ENCODE results near the gene NT5DC3.

The NT5DC3 gene

DNA sequence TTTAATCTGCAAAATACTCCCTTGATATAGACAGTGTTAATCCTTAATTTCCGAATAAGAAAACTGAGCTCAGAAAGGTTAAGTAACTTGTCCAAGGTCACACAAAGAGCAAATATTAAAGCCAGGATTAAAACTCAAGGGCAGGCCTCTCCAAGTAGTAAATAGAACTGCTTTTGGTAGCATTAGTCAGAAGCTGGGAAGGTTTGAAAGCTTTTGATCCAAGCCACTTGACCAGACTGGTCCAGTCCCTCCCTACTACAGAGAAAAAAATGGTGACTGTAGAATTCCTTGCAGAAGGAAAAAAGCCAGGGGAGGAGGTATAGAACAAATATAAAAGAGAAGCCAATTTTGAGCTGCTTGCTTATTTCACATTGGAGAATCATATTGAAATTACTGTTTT, 111.5 kb downstream of the NT5DC3 start:
- TF ChIP-seq, protein P1, sequence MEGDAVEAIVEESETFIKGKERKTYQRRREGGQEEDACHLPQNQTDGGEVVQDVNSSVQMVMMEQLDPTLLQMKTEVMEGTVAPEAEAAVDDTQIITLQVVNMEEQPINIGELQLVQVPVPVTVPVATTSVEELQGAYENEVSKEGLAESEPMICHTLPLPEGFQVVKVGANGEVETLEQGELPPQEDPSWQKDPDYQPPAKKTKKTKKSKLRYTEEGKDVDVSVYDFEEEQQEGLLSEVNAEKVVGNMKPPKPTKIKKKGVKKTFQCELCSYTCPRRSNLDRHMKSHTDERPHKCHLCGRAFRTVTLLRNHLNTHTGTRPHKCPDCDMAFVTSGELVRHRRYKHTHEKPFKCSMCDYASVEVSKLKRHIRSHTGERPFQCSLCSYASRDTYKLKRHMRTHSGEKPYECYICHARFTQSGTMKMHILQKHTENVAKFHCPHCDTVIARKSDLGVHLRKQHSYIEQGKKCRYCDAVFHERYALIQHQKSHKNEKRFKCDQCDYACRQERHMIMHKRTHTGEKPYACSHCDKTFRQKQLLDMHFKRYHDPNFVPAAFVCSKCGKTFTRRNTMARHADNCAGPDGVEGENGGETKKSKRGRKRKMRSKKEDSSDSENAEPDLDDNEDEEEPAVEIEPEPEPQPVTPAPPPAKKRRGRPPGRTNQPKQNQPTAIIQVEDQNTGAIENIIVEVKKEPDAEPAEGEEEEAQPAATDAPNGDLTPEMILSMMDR (IDR thresholded peaks at IDR 0.05; ENCODE audit: insufficient read depth, low read depth, low read length, missing control alignments) = no peak
- H3K4me3 ChIP-seq (ENCODE audit: low read depth, low read length) = no peak overlapping the region
- DNase-seq (ENCODE audit: low read depth) = no peak

DNA sequence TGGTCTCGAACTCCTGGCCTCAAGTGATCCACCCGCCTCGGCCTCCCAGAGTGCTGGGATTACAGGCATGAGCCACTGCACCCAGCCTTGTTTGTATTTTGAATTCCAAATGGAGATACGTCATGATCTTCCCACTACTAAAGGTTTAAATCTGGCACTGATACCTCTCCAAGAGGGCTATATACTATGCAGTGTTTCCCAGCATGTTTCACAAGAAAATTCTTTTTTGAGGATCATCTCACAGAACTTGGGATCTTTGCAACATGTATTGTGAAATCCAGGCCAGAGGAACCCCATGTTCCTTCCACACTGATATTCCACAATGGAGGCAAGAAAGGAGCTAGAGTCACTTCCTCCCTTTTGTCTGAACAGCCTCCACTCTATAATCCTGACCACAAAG, 112.7 kb downstream of the NT5DC3 start:
- DNase-seq (ENCODE audit: low read depth) = no peak
- TF ChIP-seq, protein P1 (IDR thresholded peaks at IDR 0.05; ENCODE audit: insufficient read depth, low read depth, low read length, missing control alignments) = no peak
- no peak overlapping the region for H3K4me3 ChIP-seq (ENCODE audit: low read depth, low read length)

DNA sequence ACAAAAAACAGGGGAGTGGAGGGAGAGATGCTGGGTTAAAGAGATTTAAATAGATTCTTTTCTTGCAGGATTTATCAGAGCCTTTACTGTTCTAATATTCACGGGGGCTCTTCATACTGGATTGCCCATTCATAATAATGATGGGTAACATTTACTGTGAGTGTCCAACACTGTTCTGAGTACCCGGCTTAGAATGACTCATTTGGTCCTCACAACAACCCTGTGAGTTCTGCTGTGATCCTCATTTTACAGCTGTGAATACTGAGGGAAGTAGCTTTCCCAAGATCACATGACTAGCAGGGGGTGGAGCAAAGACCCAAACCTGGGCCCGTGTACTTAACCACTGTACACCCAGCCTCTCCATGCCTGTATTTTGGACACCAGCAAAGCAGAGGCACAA, 113.4 kb downstream of the NT5DC3 start:
- DNase-seq (ENCODE audit: low read depth) = no peak
- no peak overlapping the region for H3K4me3 ChIP-seq (ENCODE audit: low read depth, low read length)
- TF ChIP-seq, protein P1 (IDR thresholded peaks at IDR 0.05; ENCODE audit: insufficient read depth, low read depth, low read length, missing control alignments) = no peak

DNA sequence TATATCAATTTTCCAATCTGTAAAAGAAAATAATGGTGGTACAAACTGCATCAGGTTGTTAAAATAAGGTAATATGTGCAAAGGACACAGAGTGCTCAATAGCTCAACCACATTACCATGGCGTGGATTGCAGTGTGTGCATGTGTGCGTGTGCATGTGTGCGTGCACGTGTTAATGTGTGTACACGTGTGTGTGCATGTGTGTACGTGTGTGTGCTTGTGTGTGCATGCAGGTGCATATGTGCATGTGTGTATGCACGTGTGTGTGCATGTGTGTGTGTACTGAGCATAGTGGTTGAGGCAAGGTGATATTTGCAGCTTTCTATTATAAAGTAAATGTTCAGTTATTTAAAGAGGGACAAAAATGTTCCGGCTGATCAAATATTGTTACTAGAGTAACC, 115.6 kb downstream of the NT5DC3 start:
- TF ChIP-seq, protein P1 (IDR thresholded peaks at IDR 0.05; ENCODE audit: insufficient read depth, low read depth, low read length, missing control alignments) = no peak
- no peak for DNase-seq (ENCODE audit: low read depth)
- no peak overlapping the region for H3K4me3 ChIP-seq (ENCODE audit: low read depth, low read length)

Measured in GM12865 (cell line).